K562 (cell line): ENCODE results near the gene JPT1. TPM values are rescaled to one million over a fixed set of nuclear protein-coding genes. Genes with fewer than 3 reads are reported as not detected.
A peak's percentile ranks its signal among the peaks of the same experiment; 100 is the strongest.

Source experiments
- ARID2 ChIP-seq: fragments of 450-650 bp; IDR thresholded peaks from 2 replicates; pipeline ENCODE4 v1.6.1; 2017; ENCODE audit warnings: antibody characterized with exemption, mild to moderate bottlenecking
- BRD4 ChIP-seq: fragments of 200-600 bp; sonication (generic); IDR thresholded peaks from 2 replicates; pipeline ENCODE4 v1.6.1; 2017; ENCODE audit warnings: inconsistent platforms
- BRD9 ChIP-seq: fragments of 450-650 bp; IDR thresholded peaks from 2 replicates; pipeline ENCODE4 v1.6.1; 2018; ENCODE audit warnings: low read depth; ENCODE audit not compliant: partially characterized antibody
- CBX1 ChIP-seq: sonication (generic); IDR thresholded peaks from 2 replicates; pipeline ENCODE4 v1.6.1; 2016; ENCODE audit warnings: antibody characterized with exemption, low read depth, mild to moderate bottlenecking
- ERF ChIP-seq: fragments of 450-650 bp; formaldehyde crosslinking; IDR thresholded peaks from 2 replicates; pipeline ENCODE4 v1.4.0; 2020; ENCODE audit warnings: mild to moderate bottlenecking, mixed read lengths
- MTA2 ChIP-seq: fragments of 450-650 bp; IDR thresholded peaks from 2 replicates; pipeline ENCODE4 v1.6.1; 2016; ENCODE audit warnings: low read depth
- NCOR1 ChIP-seq: fragments of 450-650 bp; IDR thresholded peaks from 2 replicates; pipeline ENCODE4 v1.6.1; 2016; ENCODE audit warnings: mild to moderate bottlenecking, moderate library complexity
- NELFE ChIP-seq: IDR thresholded peaks from 2 replicates; pipeline ENCODE4 v1.6.1; 2011; ENCODE audit warnings: mild to moderate bottlenecking; ENCODE audit not compliant: insufficient read depth, insufficient read length
- NFIX ChIP-seq: fragments of 250-450 bp; sonication (Bioruptor Pico); IDR thresholded peaks from 2 replicates; pipeline ENCODE4 v1.4.0; 2020; ENCODE audit warnings: low read depth, mild to moderate bottlenecking, moderate library complexity
- ZKSCAN3 ChIP-seq: fragments of 250-450 bp; sonication (Bioruptor Pico); IDR thresholded peaks from 2 replicates; pipeline ENCODE4 v1.4.0; 2020
- ZNF175 ChIP-seq: fragments of 200-800 bp; sonication (Bioruptor generic); IDR thresholded peaks from 2 replicates; pipeline ENCODE4 v1.6.1; 2016; ENCODE audit warnings: low read depth, mild to moderate bottlenecking, missing genetic modification characterization, missing compliant biosample characterization
- ZNF431 ChIP-seq: sonication (generic); formaldehyde crosslinking; IDR thresholded peaks from 2 replicates; pipeline ENCODE4 v1.8.0; 2022; ENCODE audit warnings: mild to moderate bottlenecking, missing genetic modification reagents
- ZNF780A ChIP-seq: fragments of 250-450 bp; sonication (Bioruptor Pico); IDR thresholded peaks from 2 replicates; pipeline ENCODE4 v1.5.0; 2021; ENCODE audit warnings: mild to moderate bottlenecking
- polyA plus RNA-seq, 8 experiments: library from polyadenylated mRNA; depleted of rRNA in 4 of 8; stranded (reverse) in 5 of 8; unstranded in 3 of 8; fragments of >200 nt; fragmentation: Nextera tagmentation in 2 of 8; fragmentation: Illumina TruSeq in 1 of 8; extraction: Ambion mirVana in 2 of 8; extraction: Trizol in 1 of 8; gene quantifications; 2 replicates each; pipeline versions ENCODE4 v1.2.1 to v1.2.3, GENCODE V29; 2011 to 2014; ENCODE audit warnings: inconsistent platforms in 1 of 8, missing spikeins in 1 of 8
- total RNA-seq, 7 experiments: library from RNA; depleted of rRNA in 6 of 7; stranded (reverse); fragments of >200 nt in 6 of 7; fragmentation: Illumina TruSeq in 2 of 7; extraction: Trizol in 2 of 7; gene quantifications; 2 replicates each; pipeline versions ENCODE4 v1.2.1 to v1.2.3, GENCODE V29; 2011 to 2021; ENCODE audit warnings: low replicate concordance in 1 of 7
- TF ChIP-seq, protein P1 (sequence below): sonication (generic); formaldehyde crosslinking; IDR thresholded peaks from 2 replicates; pipeline ENCODE4 v1.8.0; 2022; ENCODE audit warnings: mild to moderate bottlenecking, missing genetic modification reagents
- TF ChIP-seq, protein P2 (sequence below): IDR thresholded peaks from 2 replicates; pipeline ENCODE4 v1.6.1; 2014; ENCODE audit warnings: antibody characterized with exemption
- TF ChIP-seq, protein P3 (sequence below): fragments of 250-450 bp; sonication (Bioruptor Pico); IDR thresholded peaks from 2 replicates; pipeline ENCODE4 v1.4.0; 2020; ENCODE audit warnings: mild to moderate bottlenecking, moderate library complexity
- TF ChIP-seq, protein P4 (sequence below): fragments of 450-650 bp; conservative IDR thresholded peaks from 2 replicates; pipeline ENCODE4 v1.6.1; 2016; ENCODE audit warnings: missing genetic modification characterization, low read depth, mild to moderate bottlenecking, control low read depth, missing compliant biosample characterization
- TF ChIP-seq, protein P5 (sequence below): sonication (generic); formaldehyde crosslinking; IDR thresholded peaks from 2 replicates; pipeline ENCODE4 v1.4.0; 2020; ENCODE audit warnings: mild to moderate bottlenecking, missing genetic modification reagents
- TF ChIP-seq, protein P6 (sequence below): fragments of 450-650 bp; IDR thresholded peaks from 2 replicates; pipeline ENCODE4 v1.7.0; 2016; ENCODE audit warnings: borderline replicate concordance

JPT1 gene
- total and polyA plus RNA-seq, 9 of the 15 experiments (the other 6 are each of a cell fraction or from before 2014, with no cell fraction given) = 56.7 to 292 (median 144) TPM

DNA sequence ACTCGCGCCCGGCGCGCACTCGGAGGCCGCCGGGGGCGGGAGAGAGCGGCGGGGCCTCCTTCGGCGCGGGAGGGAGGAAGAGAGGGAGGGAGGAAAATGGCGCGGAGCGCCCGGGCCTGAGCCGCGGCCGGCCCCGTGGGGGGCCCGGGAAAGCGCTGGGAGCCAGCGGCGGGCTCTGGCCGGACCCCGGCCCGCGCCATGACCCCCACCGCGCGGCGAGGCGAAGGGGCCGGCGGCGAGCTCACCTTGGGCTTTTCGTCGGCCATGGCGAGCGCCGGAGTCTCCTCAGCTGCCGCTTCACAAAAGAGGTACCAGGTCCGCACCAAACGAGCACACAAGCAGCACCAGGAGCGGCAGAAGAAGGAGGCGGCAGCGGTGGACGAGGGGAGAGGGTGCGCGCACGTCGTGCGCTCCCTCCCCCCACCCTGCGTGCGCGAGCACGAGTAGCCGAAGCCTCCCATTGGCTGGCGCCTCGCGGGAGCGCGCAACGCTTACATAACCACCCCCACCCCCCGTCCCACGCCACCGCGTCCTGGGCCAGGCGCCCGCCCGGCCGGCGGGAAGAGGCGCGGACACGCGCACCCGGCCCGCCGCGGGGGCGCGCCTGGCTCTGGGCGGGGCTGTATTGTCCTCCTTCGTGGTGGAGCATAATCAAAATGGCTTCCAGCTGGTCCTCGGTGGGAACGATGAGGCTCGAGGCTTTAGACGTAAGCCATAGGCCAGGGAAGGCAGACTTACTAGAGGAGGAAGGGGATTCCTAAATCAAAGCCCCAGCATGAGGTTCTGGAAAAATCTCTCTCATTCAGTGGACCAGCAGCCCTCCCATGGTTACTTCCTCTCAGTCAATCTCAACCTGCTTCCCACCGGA is 28.5 kb upstream of the JPT1 start, which contains the start of gene SUMO2 (continued):
- TF ChIP-seq NELFE (no peak), CBX1 (no peak), BRD4 (no peak), MTA2 (no peak), ZKSCAN3 (CRISPR knock-in tag) (no peak), NFIX (CRISPR knock-in tag) (no peak), ERF (CRISPR knock-in tag) (peak; percentile 42), BRD9 (peak; percentile 84), NCOR1 (no peak), ARID2 (no peak), ZNF431 (no peak), ZNF780A (CRISPR knock-in tag) (no peak), ZNF175 (CRISPR knock-in tag) (peak; percentile 99)
- TF ChIP-seq, protein P1, sequence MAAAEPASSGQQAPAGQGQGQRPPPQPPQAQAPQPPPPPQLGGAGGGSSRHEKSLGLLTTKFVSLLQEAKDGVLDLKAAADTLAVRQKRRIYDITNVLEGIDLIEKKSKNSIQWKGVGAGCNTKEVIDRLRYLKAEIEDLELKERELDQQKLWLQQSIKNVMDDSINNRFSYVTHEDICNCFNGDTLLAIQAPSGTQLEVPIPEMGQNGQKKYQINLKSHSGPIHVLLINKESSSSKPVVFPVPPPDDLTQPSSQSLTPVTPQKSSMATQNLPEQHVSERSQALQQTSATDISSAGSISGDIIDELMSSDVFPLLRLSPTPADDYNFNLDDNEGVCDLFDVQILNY = no peak
- TF ChIP-seq, protein P2, sequence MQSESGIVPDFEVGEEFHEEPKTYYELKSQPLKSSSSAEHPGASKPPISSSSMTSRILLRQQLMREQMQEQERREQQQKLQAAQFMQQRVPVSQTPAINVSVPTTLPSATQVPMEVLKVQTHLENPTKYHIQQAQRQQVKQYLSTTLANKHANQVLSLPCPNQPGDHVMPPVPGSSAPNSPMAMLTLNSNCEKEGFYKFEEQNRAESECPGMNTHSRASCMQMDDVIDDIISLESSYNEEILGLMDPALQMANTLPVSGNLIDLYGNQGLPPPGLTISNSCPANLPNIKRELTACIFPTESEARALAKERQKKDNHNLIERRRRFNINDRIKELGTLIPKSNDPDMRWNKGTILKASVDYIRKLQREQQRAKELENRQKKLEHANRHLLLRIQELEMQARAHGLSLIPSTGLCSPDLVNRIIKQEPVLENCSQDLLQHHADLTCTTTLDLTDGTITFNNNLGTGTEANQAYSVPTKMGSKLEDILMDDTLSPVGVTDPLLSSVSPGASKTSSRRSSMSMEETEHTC = no peak
- TF ChIP-seq, protein P3, sequence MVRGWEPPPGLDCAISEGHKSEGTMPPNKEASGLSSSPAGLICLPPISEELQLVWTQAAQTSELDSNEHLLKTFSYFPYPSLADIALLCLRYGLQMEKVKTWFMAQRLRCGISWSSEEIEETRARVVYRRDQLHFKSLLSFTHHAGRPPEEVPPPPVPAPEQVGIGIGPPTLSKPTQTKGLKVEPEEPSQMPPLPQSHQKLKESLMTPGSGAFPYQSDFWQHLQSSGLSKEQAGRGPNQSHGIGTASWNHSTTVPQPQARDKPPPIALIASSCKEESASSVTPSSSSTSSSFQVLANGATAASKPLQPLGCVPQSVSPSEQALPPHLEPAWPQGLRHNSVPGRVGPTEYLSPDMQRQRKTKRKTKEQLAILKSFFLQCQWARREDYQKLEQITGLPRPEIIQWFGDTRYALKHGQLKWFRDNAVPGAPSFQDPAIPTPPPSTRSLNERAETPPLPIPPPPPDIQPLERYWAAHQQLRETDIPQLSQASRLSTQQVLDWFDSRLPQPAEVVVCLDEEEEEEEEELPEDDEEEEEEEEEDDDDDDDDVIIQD (CRISPR knock-in tag) = no peak
- TF ChIP-seq, protein P4, sequence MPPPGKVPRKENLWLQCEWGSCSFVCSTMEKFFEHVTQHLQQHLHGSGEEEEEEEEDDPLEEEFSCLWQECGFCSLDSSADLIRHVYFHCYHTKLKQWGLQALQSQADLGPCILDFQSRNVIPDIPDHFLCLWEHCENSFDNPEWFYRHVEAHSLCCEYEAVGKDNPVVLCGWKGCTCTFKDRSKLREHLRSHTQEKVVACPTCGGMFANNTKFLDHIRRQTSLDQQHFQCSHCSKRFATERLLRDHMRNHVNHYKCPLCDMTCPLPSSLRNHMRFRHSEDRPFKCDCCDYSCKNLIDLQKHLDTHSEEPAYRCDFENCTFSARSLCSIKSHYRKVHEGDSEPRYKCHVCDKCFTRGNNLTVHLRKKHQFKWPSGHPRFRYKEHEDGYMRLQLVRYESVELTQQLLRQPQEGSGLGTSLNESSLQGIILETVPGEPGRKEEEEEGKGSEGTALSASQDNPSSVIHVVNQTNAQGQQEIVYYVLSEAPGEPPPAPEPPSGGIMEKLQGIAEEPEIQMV = peak; percentile 90
- TF ChIP-seq, protein P5, sequence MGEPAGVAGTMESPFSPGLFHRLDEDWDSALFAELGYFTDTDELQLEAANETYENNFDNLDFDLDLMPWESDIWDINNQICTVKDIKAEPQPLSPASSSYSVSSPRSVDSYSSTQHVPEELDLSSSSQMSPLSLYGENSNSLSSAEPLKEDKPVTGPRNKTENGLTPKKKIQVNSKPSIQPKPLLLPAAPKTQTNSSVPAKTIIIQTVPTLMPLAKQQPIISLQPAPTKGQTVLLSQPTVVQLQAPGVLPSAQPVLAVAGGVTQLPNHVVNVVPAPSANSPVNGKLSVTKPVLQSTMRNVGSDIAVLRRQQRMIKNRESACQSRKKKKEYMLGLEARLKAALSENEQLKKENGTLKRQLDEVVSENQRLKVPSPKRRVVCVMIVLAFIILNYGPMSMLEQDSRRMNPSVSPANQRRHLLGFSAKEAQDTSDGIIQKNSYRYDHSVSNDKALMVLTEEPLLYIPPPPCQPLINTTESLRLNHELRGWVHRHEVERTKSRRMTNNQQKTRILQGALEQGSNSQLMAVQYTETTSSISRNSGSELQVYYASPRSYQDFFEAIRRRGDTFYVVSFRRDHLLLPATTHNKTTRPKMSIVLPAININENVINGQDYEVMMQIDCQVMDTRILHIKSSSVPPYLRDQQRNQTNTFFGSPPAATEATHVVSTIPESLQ (CRISPR knock-in tag) = no peak
- TF ChIP-seq, protein P6, sequence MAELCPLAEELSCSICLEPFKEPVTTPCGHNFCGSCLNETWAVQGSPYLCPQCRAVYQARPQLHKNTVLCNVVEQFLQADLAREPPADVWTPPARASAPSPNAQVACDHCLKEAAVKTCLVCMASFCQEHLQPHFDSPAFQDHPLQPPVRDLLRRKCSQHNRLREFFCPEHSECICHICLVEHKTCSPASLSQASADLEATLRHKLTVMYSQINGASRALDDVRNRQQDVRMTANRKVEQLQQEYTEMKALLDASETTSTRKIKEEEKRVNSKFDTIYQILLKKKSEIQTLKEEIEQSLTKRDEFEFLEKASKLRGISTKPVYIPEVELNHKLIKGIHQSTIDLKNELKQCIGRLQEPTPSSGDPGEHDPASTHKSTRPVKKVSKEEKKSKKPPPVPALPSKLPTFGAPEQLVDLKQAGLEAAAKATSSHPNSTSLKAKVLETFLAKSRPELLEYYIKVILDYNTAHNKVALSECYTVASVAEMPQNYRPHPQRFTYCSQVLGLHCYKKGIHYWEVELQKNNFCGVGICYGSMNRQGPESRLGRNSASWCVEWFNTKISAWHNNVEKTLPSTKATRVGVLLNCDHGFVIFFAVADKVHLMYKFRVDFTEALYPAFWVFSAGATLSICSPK = no peak
